ENCODE data around the gene F2RL3. TPM values are rescaled to one million over a fixed set of nuclear protein-coding genes. Genes with fewer than 3 reads are reported as not detected.

The F2RL3 gene
- total and polyA plus RNA-seq, 9 of the 15 experiments (the other 6 are each of a cell fraction or from before 2014, with no cell fraction given): 1.4 to 27.6 (median 11.9) TPM

- TF ChIP-seq STAG1 (CRISPR knock-in tag; IDR thresholded peaks at IDR 0.05; ENCODE audit: borderline replicate concordance) (no peak), BCLAF1 (IDR thresholded peaks at IDR 0.05; ENCODE audit: borderline replicate concordance in 1 of 2, control insufficient read depth in 1 of 2, low read depth in 2 of 2, low read length in 1 of 2) (no peak), RBM14 (IDR thresholded peaks at IDR 0.05; ENCODE audit: borderline replicate concordance, insufficient read depth, low read depth, low read length) (no peak), TCF15 (CRISPR knock-in tag; IDR thresholded peaks at IDR 0.05) (no peak; the same call in 1 of the 2 replicates), DMBX1 (CRISPR knock-in tag; IDR thresholded peaks at IDR 0.05; ENCODE audit: borderline replicate concordance) (no peak), PYGO2 (tag; IDR thresholded peaks at IDR 0.05) (0 out of 2 replicates have a peak, but pooled peaks have one; percentile 17), SMARCA5 (IDR thresholded peaks at IDR 0.05) (no peak), CUX1 (CRISPR knock-in tag; IDR thresholded peaks at IDR 0.05) (no peak), PML (IDR thresholded peaks at IDR 0.05; ENCODE audit: low read length) (0 out of 2 replicates have a peak, but pooled peaks have one; percentile 8), RCOR1 (IDR thresholded peaks at IDR 0.05; ENCODE audit: borderline replicate concordance in 1 of 2, low read depth in 2 of 2, low read length in 2 of 2) (no peak), PCBP1 (IDR thresholded peaks at IDR 0.05; ENCODE audit: low read depth, low read length, poor library complexity, severe bottlenecking) (no peak), POLR2H (tag; IDR thresholded peaks at IDR 0.05; ENCODE audit: low read depth) (no peak)
- TF ChIP-seq, protein P1, sequence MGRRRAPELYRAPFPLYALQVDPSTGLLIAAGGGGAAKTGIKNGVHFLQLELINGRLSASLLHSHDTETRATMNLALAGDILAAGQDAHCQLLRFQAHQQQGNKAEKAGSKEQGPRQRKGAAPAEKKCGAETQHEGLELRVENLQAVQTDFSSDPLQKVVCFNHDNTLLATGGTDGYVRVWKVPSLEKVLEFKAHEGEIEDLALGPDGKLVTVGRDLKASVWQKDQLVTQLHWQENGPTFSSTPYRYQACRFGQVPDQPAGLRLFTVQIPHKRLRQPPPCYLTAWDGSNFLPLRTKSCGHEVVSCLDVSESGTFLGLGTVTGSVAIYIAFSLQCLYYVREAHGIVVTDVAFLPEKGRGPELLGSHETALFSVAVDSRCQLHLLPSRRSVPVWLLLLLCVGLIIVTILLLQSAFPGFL (CRISPR knock-in tag; IDR thresholded peaks at IDR 0.05): no peak
- TF ChIP-seq, protein P2, sequence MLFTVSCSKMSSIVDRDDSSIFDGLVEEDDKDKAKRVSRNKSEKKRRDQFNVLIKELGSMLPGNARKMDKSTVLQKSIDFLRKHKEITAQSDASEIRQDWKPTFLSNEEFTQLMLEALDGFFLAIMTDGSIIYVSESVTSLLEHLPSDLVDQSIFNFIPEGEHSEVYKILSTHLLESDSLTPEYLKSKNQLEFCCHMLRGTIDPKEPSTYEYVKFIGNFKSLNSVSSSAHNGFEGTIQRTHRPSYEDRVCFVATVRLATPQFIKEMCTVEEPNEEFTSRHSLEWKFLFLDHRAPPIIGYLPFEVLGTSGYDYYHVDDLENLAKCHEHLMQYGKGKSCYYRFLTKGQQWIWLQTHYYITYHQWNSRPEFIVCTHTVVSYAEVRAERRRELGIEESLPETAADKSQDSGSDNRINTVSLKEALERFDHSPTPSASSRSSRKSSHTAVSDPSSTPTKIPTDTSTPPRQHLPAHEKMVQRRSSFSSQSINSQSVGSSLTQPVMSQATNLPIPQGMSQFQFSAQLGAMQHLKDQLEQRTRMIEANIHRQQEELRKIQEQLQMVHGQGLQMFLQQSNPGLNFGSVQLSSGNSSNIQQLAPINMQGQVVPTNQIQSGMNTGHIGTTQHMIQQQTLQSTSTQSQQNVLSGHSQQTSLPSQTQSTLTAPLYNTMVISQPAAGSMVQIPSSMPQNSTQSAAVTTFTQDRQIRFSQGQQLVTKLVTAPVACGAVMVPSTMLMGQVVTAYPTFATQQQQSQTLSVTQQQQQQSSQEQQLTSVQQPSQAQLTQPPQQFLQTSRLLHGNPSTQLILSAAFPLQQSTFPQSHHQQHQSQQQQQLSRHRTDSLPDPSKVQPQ (CRISPR knock-in tag; IDR thresholded peaks at IDR 0.05; ENCODE audit: borderline replicate concordance): no peak
These were observed 625 bp downstream of the F2RL3 start (continued) for GRCh38 chr19:16889366-16889882.
